T-cell (primary cell): Measurements from ENCODE around the gene XXYLT1. TPM values are rescaled to one million over a fixed set of nuclear protein-coding genes. Genes with fewer than 3 reads are reported as not detected.

Source experiments
- ATAC-seq, 4 experiments: fragments of 200-7000 bp in 3 of 4; fragments of 150-1000 bp in 1 of 4; cut with Tn5 transposase; replicated peaks in 1 of 4; 1 replicate in 3 of 4; 2 replicates in 1 of 4; pipeline ENCODE4 v1.10.0; 2021; ENCODE audit warnings: moderate library complexity in 3 of 4, mild to moderate bottlenecking in 2 of 4, moderate number of reproducible peaks in 1 of 4
- CTCF ChIA-PET, 2 donors: fragments of 300-600 bp; sonication (Branson Sonifier 250); formaldehyde crosslinking; loops; one replicate each; lab custom pipeline; 2022; ENCODE audit warnings: antibody characterized with exemption in 2 of 2; lab: Charles Lee
- POLR2A ChIA-PET, 2 donors: fragments of 300-600 bp; sonication (Branson Sonifier 250); formaldehyde crosslinking; loops; one replicate each; lab custom pipeline; 2022; ENCODE audit warnings: antibody characterized with exemption in 2 of 2; lab: Charles Lee
- DNase-seq, 35 experiments: peaks; one replicate each; pipeline versions ENCODE4 v3.0.0 to v3.0.0-alpha.2; 2013 to 2023
- H3K27ac ChIP-seq: one replicate; pipeline ENCODE4 v1.5.1; 2013; ENCODE audit warnings: low read length
- H3K27me3 ChIP-seq, 2 experiments: replicated peaks in 1 of 2; 1 replicate in 1 of 2; 2 replicates in 1 of 2; pipeline versions ENCODE4 v1.6.1 to v1.7.0; 2013; ENCODE audit warnings: low read length in 1 of 2, mixed read lengths in 1 of 2; ENCODE audit not compliant: control insufficient read depth in 2 of 2, insufficient read depth in 2 of 2; ENCODE audit errors: extremely low read depth in 1 of 2
- H3K36me3 ChIP-seq, 2 donors: 1 replicate in 1 of 2; 2 replicates in 1 of 2; pipeline versions ENCODE4 v1.6.1 to v1.7.0; 2013; ENCODE audit warnings: low read length in 1 of 2; ENCODE audit not compliant: control insufficient read depth in 2 of 2, insufficient read depth in 1 of 2; ENCODE audit errors: extremely low read depth in 1 of 2
- H3K4me1 ChIP-seq, 2 experiments: 1 replicate in 1 of 2; 2 replicates in 1 of 2; pipeline versions ENCODE4 v1.6.1 to v1.7.0; 2013; ENCODE audit warnings: low read length in 2 of 2, mixed read lengths in 1 of 2; ENCODE audit not compliant: insufficient read depth in 2 of 2, control insufficient read depth in 1 of 2; ENCODE audit errors: extremely low read depth in 1 of 2
- H3K4me3 ChIP-seq, 2 donors: 1 replicate in 1 of 2; 2 replicates in 1 of 2; pipeline versions ENCODE4 v1.5.1 to v1.7.0; 2013; ENCODE audit warnings: mild to moderate bottlenecking in 2 of 2, low read length in 1 of 2, moderate library complexity in 1 of 2; ENCODE audit not compliant: control insufficient read depth in 1 of 2; ENCODE audit errors: extremely low read depth in 1 of 2
- H3K9me3 ChIP-seq: 2 replicates; pipeline ENCODE4 v1.7.0; 2013
- H3K27ac Mint-ChIP-seq, 2 donors: one replicate each; pipeline ENCODE4 v1.8.0; 2020 to 2021; ENCODE audit warnings: mild to moderate bottlenecking in 2 of 2, mixed read lengths in 2 of 2
- H3K27me3 Mint-ChIP-seq, 2 donors: one replicate each; pipeline ENCODE4 v1.8.0; 2021 to 2022; ENCODE audit warnings: mixed read lengths in 2 of 2
- H3K36me3 Mint-ChIP-seq: one replicate; pipeline ENCODE4 v1.8.0; 2021; ENCODE audit warnings: mixed read lengths
- H3K4me1 Mint-ChIP-seq, 3 donors: one replicate each; pipeline ENCODE4 v1.8.0; 2020 to 2022; ENCODE audit warnings: mixed read lengths in 3 of 3, mild to moderate bottlenecking in 1 of 3
- H3K4me3 Mint-ChIP-seq, 3 donors: one replicate each; pipeline ENCODE4 v1.8.0; 2020 to 2022; ENCODE audit warnings: mild to moderate bottlenecking in 3 of 3, mixed read lengths in 3 of 3, moderate library complexity in 3 of 3
- H3K9me3 Mint-ChIP-seq, 3 donors: one replicate each; pipeline ENCODE4 v1.8.0; 2020 to 2022; ENCODE audit warnings: mixed read lengths in 3 of 3
- WGBS: methylation state at CpG from one replicate; pipeline ENCODE4 v1.1.5; 2013; ENCODE audit warnings: missing lambda C conversion rate; ENCODE audit not compliant: insufficient coverage; 5-methylcytosine and 5-hydroxymethylcytosine counted together
- total RNA-seq, 35 experiments: library from RNA in 6 of 35; stranded (reverse) in 6 of 35; fragments of 120-200 nt in 1 of 35; gene quantifications; one replicate each; pipeline versions ENCODE4 v1.2.1 to v1.2.4 and lab custom pipeline; 2013 to 2026

XXYLT1 gene
- total RNA-seq, 5 donors from 2014 or later (not counting 1 experiment from before 2014, with no cell fraction given): 4.6 to 9.1 (median 5.7) TPM

GRCh38 chr3:195160257-195160898 is 110.6 kb downstream of the XXYLT1 start:
- no peak for DNase-seq
- Mint-ChIP-seq H3K4me1 (peaks cover 35 to 44% (median 42%) of the 10 kb centered on the region in 3 donors), H3K27ac (peak overlapping the region in 1 of 2 donors; percentile 6), H3K4me3 (no peak overlapping the region), H3K27me3 (no peaks in the 10 kb centered on the region), H3K9me3 (no peaks in the 10 kb centered on the region), H3K36me3 (peaks cover 9% of the 10 kb centered on the region)
- H3K9me3 ChIP-seq: no peaks in the 10 kb centered on the region
- no peaks in the 10 kb centered on the region for H3K27me3 ChIP-seq
- no peak overlapping the region for H3K27ac ChIP-seq
- no peak overlapping the region for H3K4me3 ChIP-seq
- 91% methylated on average over 8 of the region's 14 CpGs for WGBS
- H3K36me3 ChIP-seq: peaks cover 0 to 2% of the 10 kb centered on the region in 2 donors
- ATAC-seq: no peak
- ChIA-PET CTCF (no interaction called here), POLR2A (no interaction called here)
- peaks cover 7 to 23% of the 10 kb centered on the region in 2 experiments for H3K4me1 ChIP-seq

DNA sequence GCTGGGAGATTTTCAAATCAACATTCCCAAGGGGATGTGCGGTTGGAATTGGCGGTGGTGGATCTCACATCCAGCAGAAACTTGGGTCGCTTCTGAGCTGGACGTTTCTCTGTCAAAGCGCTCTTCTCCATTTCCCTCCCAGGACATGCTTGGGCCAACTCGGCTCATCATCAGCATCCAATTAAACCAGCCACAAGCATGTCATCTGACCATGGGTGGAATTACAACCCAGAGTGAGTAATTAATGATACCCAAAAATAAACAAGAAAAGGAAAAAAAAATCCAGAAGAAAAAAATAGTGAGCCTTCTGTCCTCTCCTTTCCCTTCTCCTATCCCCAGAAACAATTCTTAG is 111.2 kb downstream of the XXYLT1 start:
- no peak for DNase-seq
- H3K27ac Mint-ChIP-seq: peak overlapping the region in 1 of 2 donors; percentile 6
- no peaks in the 10 kb centered on the region for H3K27me3 ChIP-seq
- H3K27me3 Mint-ChIP-seq: no peaks in the 10 kb centered on the region
- H3K36me3 Mint-ChIP-seq: peaks cover 10% of the 10 kb centered on the region
- H3K9me3 Mint-ChIP-seq: no peaks in the 10 kb centered on the region
- H3K4me1 ChIP-seq: peaks cover 7 to 28% of the 10 kb centered on the region in 2 experiments
- H3K9me3 ChIP-seq: no peaks in the 10 kb centered on the region
- peaks cover 39 to 48% (median 44%) of the 10 kb centered on the region in 3 donors for H3K4me1 Mint-ChIP-seq
- H3K4me3 ChIP-seq: no peak overlapping the region
- no peak overlapping the region for H3K4me3 Mint-ChIP-seq
- ChIA-PET POLR2A (no interaction called here), CTCF (no interaction called here)
- no peak for ATAC-seq
- no peak overlapping the region for H3K27ac ChIP-seq
- H3K36me3 ChIP-seq: peaks cover 0 to 2% of the 10 kb centered on the region in 2 donors
- WGBS: 100% methylated on average over 3 of the region's 6 CpGs

- POLR2A ChIA-PET: no interaction called here
- 86% methylated on average over 4 of the region's 10 CpGs for WGBS
- CTCF ChIA-PET: no interaction called here
Observed at GRCh38 chr3:195159117-195159813, 111.7 kb downstream of the XXYLT1 start.

DNA sequence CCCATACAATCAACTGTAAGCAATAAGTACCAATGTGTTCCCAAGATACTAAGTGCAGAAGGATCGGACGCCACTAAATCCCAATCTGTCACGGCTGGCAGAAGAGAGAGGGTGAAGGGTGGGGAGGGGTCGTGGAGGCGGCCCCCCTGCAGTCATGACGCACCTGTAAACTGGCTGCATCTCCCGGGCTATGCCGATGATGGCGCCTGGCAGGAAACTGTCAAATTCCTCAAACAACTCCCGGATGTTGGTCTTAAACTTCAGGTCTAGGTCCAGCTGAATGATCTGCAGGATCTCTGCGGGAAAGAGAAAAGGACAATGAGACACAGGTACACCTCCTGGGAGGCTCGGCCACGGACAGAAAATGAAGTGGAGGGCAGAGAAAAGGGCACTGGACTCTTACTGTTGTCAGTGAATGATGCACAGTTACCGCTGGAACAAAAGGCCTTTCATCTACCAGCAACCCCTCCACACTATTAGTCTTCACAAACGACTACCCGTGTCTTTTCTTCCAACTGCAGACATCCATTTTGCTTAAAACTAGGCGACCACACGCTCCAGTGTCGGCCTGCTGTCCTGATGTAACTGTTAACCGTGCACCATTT is 114.6 kb downstream of the XXYLT1 start:
- Mint-ChIP-seq H3K9me3 (no peaks in the 10 kb centered on the region), H3K27me3 (no peaks in the 10 kb centered on the region)
- CTCF ChIA-PET: no interaction called here

More at GRCh38 chr3:195159117-195159813, 111.7 kb downstream of the XXYLT1 start:
- DNase-seq (no peak), ATAC-seq (no peak)
- Mint-ChIP-seq H3K9me3 (no peaks in the 10 kb centered on the region), H3K4me1 (peaks cover 39 to 49% (median 47%) of the 10 kb centered on the region in 3 donors), H3K36me3 (peaks cover 12% of the 10 kb centered on the region), H3K4me3 (no peak overlapping the region), H3K27ac (peak overlapping the region in 1 of 2 donors; percentile 36), H3K27me3 (no peaks in the 10 kb centered on the region)
- Histone ChIP-seq H3K9me3 (no peaks in the 10 kb centered on the region), H3K27ac (no peak overlapping the region), H3K4me3 (no peak overlapping the region), H3K36me3 (peaks cover 0 to 2% of the 10 kb centered on the region in 2 donors), H3K27me3 (no peaks in the 10 kb centered on the region), H3K4me1 (peaks cover 7 to 33% of the 10 kb centered on the region in 2 experiments)

GRCh38 chr3:195155570-195156241 is 115.3 kb downstream of the XXYLT1 start:
- H3K27me3 Mint-ChIP-seq: no peaks in the 10 kb centered on the region
- peaks cover 12% of the 10 kb centered on the region for H3K36me3 Mint-ChIP-seq
- ATAC-seq (no peak), DNase-seq (no peak)
- Histone ChIP-seq H3K9me3 (no peaks in the 10 kb centered on the region), H3K27me3 (no peaks in the 10 kb centered on the region), H3K4me1 (peaks cover 1 to 16% of the 10 kb centered on the region in 2 experiments), H3K36me3 (peaks cover 0 to 2% of the 10 kb centered on the region in 2 donors), H3K4me3 (no peak overlapping the region), H3K27ac (no peak overlapping the region)
- no peak overlapping the region for H3K4me3 Mint-ChIP-seq
- H3K9me3 Mint-ChIP-seq: no peaks in the 10 kb centered on the region
- no peak overlapping the region for H3K27ac Mint-ChIP-seq
- H3K4me1 Mint-ChIP-seq: peaks cover 19 to 34% (median 30%) of the 10 kb centered on the region in 3 donors
- ChIA-PET CTCF (no interaction called here), POLR2A (no interaction called here)
- WGBS: 95% methylated on average over 11 of the region's 17 CpGs

More for the DNA sequence above, 114.6 kb downstream of the XXYLT1 start:
- H3K27ac Mint-ChIP-seq: no peak overlapping the region
- POLR2A ChIA-PET: no interaction called here
- 88% methylated on average over 16 of the region's 20 CpGs for WGBS
- H3K4me1 Mint-ChIP-seq: peaks cover 17 to 32% (median 27%) of the 10 kb centered on the region in 3 donors
- Histone ChIP-seq H3K36me3 (peaks cover 0 to 2% of the 10 kb centered on the region in 2 donors), H3K4me3 (no peak overlapping the region), H3K4me1 (peaks cover 0 to 10% of the 10 kb centered on the region in 2 experiments), H3K9me3 (no peaks in the 10 kb centered on the region), H3K27me3 (no peaks in the 10 kb centered on the region), H3K27ac (no peak overlapping the region)
- H3K36me3 Mint-ChIP-seq: peaks cover 12% of the 10 kb centered on the region
- ATAC-seq: no peak
- no peak overlapping the region for H3K4me3 Mint-ChIP-seq
- no peak for DNase-seq
